ENCODE measurements around the gene WWOX.

DNA sequence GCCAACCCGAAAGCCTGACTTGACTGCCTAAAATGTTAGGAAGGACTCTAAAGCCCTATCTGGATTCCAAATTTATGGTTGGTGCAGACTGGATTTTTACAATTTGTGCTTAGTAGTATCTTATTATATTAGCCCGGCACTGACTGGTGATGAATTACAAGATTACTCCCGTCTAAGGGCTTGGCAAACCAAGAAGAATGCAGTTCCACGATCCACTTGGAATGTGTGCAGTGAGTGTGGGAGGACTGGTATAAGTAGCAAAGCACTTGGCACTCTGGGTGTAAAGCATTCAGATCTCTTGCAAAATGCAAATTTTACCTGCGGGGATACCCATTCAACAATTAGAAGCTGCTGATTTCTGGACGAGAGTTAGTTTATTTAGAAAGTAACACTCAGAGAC is 961.7 kb downstream of the WWOX start:
- no peak for TF ChIP-seq CTCF (conservative IDR thresholded peaks at IDR 0.05; ENCODE audit: low read depth, low read length)
- no peak for TF ChIP-seq EZH2phosphoT487 (IDR thresholded peaks at IDR 0.05; ENCODE audit: borderline replicate concordance, low read length)
- no peak for TF ChIP-seq EZH2 (IDR thresholded peaks at IDR 0.05; ENCODE audit: low read length, unreplicated experiment)
